ENCODE measurements around the gene FOXE3.

DNA sequence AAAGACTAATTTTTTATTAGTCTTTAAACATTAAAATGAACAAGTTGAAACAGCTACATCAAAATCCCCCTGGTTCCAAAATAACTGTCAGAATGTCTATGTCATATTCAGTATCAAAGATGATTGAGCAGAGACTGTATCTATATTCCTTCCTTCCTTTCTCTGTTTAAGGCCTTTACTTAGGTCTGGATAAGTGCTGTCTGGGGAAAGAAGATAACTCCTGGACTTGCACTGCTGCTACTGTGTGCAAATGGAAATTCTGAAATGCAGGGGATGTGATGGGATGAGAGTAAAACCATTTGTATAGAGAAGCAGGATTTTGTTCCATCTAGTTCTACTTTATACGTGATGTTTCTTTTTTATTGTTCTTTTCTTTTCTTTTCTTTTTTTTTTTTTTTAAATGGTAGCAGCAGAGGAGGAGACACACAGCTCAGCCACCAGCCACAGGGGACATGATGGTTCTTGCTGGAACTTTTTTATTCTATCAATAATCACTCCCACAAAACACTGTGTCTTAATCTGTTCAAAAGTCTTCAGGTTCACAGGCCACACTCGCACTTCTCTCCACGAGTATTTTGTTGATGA lies 33.6 kb upstream of the FOXE3 start:
- TF ChIP-seq, protein P1, sequence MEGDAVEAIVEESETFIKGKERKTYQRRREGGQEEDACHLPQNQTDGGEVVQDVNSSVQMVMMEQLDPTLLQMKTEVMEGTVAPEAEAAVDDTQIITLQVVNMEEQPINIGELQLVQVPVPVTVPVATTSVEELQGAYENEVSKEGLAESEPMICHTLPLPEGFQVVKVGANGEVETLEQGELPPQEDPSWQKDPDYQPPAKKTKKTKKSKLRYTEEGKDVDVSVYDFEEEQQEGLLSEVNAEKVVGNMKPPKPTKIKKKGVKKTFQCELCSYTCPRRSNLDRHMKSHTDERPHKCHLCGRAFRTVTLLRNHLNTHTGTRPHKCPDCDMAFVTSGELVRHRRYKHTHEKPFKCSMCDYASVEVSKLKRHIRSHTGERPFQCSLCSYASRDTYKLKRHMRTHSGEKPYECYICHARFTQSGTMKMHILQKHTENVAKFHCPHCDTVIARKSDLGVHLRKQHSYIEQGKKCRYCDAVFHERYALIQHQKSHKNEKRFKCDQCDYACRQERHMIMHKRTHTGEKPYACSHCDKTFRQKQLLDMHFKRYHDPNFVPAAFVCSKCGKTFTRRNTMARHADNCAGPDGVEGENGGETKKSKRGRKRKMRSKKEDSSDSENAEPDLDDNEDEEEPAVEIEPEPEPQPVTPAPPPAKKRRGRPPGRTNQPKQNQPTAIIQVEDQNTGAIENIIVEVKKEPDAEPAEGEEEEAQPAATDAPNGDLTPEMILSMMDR (conservative IDR thresholded peaks at IDR 0.05; ENCODE audit: low read depth, low read length): no peak
- TF ChIP-seq POLR2A (IDR thresholded peaks at IDR 0.05; ENCODE audit: low read depth, low read length): no peak
- TF ChIP-seq CEBPB (IDR thresholded peaks at IDR 0.05; ENCODE audit: low read depth, low read length): no peak
- TF ChIP-seq, protein P2, sequence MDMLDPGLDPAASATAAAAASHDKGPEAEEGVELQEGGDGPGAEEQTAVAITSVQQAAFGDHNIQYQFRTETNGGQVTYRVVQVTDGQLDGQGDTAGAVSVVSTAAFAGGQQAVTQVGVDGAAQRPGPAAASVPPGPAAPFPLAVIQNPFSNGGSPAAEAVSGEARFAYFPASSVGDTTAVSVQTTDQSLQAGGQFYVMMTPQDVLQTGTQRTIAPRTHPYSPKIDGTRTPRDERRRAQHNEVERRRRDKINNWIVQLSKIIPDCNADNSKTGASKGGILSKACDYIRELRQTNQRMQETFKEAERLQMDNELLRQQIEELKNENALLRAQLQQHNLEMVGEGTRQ (IDR thresholded peaks at IDR 0.05; ENCODE audit: low read depth, low read length): no peak
- TF ChIP-seq RAD21 (IDR thresholded peaks at IDR 0.05; ENCODE audit: low read length): no peak
- no peak for TF ChIP-seq MAFK (IDR thresholded peaks at IDR 0.05; ENCODE audit: low read depth, low read length)
- no peak for TF ChIP-seq RCOR1 (IDR thresholded peaks at IDR 0.05; ENCODE audit: insufficient replicate concordance, low read length)
- no peak for TF ChIP-seq SMC3 (IDR thresholded peaks at IDR 0.05; ENCODE audit: low read depth, low read length)
- TF ChIP-seq MXI1 (IDR thresholded peaks at IDR 0.05; ENCODE audit: borderline replicate concordance, low read depth, low read length): no peak
- TF ChIP-seq RFX5 (IDR thresholded peaks at IDR 0.05; ENCODE audit: low read depth, low read length): no peak
